ENCODE data around the gene ARHGAP23. TPM values are rescaled to one million over a fixed set of nuclear protein-coding genes. Genes with fewer than 3 reads are reported as not detected.

The ARHGAP23 gene
- 1 to 10 TPM in 1 of 5 donors, under 1 TPM in 4; 0.40 to 1.2 (median 0.61) TPM for total RNA-seq
- 0.24 TPM for total RNA-seq (2013)
- total RNA-seq: 0.14 to 0.98 (median 0.34) reads per million in 29 experiments

- CTCF ChIA-PET: interaction anchor here (0.6 to 1.2 kb wide), 4 partner anchors 13 to 80 kb away, joined by 3 to 5 read pairs (median 4); no protein-coding TSS in a partner anchor
- H3K27ac ChIP-seq (ENCODE audit: low read length): no peak within 1 kb of the TSS
- H3K4me1 Mint-ChIP-seq: peaks cover 13 to 20% (median 17%) of the 10 kb centered on the region in 3 donors
Observed at GRCh38 chr17:38428112-38428642, at the start of gene ARHGAP23. Gene ARHGAP23 (plus strand): TSS chr17:38428464. CDS start chr17:38428486, 22 bp downstream.

DNA sequence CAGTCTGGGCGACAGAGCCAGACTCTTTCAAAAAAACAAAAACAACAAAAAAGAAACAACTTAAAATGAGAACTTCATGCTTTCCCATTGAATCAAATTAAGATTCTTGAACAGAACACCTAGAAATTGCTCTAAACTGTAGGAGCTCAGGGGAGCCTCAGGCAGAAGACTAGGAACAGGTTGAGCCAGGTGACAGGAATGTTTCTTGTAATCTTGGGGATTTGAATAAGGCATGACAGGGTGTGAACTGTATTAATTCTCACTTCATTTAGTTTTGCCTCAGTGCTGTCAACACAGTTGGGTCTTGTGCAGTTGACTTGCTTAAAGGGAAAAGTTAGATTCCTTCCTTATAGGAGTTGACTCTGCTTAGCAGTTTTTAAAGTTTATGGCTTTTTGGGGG lies 48.8 kb upstream of the ARHGAP23 start:
- Histone ChIP-seq H3K9me3 (no peaks in the 10 kb centered on the region), H3K27ac (ENCODE audit: low read length) (no peak overlapping the region), H3K4me1 (ENCODE audit: control insufficient read depth in 1 of 2, extremely low read depth in 1 of 2, insufficient read depth in 2 of 2, low read length in 2 of 2) (no peaks in the 10 kb centered on the region), H3K36me3 (ENCODE audit: control insufficient read depth in 2 of 2, extremely low read depth in 1 of 2, insufficient read depth in 1 of 2, low read length in 1 of 2) (peaks cover 10 to 20% of the 10 kb centered on the region in 2 donors), H3K27me3 (replicated peaks in 1 of 2; ENCODE audit: control insufficient read depth in 2 of 2, extremely low read depth in 1 of 2, insufficient read depth in 2 of 2, low read length in 1 of 2) (no peaks in the 10 kb centered on the region), H3K4me3 (ENCODE audit: control insufficient read depth in 1 of 2, extremely low read depth in 1 of 2, low read length in 1 of 2) (no peak overlapping the region)
- ChIA-PET POLR2A (no interaction called here), CTCF (no interaction called here)
- Mint-ChIP-seq H3K4me1 (no peaks in the 10 kb centered on the region), H3K9me3 (no peaks in the 10 kb centered on the region), H3K36me3 (peaks cover 39% of the 10 kb centered on the region), H3K27ac (no peak overlapping the region), H3K4me3 (no peak overlapping the region), H3K27me3 (no peaks in the 10 kb centered on the region)
- no peak for DNase-seq
- ATAC-seq (replicated peaks in 1 of 4): no peak
- no CpG with 5 or more reads among the region's 1 CpG for WGBS (ENCODE audit: insufficient coverage)

More at GRCh38 chr17:38428112-38428642, at the start of gene ARHGAP23:
- DNase-seq: peak in 20 of 35 experiments; percentile 5 to 51 (median 22)
- POLR2A ChIA-PET: no interaction called here
- Mint-ChIP-seq H3K4me3 (peak within 1 kb of the TSS; percentile 58 to 74 (median 71)), H3K36me3 (no peaks in the 10 kb centered on the region), H3K27ac (no peak within 1 kb of the TSS), H3K9me3 (no peaks in the 10 kb centered on the region), H3K27me3 (peaks cover 4 to 29% of the 10 kb centered on the region in 2 donors)
- H3K4me1 ChIP-seq (ENCODE audit: control insufficient read depth in 1 of 2, extremely low read depth in 1 of 2, insufficient read depth in 2 of 2, low read length in 2 of 2): peaks cover 0 to 19% of the 10 kb centered on the region in 2 experiments
- no peaks in the 10 kb centered on the region for H3K9me3 ChIP-seq
- peak within 1 kb of the TSS; percentile 46 to 47 for H3K4me3 ChIP-seq (ENCODE audit: control insufficient read depth in 1 of 2, extremely low read depth in 1 of 2, low read length in 1 of 2)
- H3K27me3 ChIP-seq (replicated peaks in 1 of 2; ENCODE audit: control insufficient read depth in 2 of 2, extremely low read depth in 1 of 2, insufficient read depth in 2 of 2, low read length in 1 of 2): peaks cover 0 to 45% of the 10 kb centered on the region in 2 experiments
- 1% methylated on average over 29 of the region's 46 CpGs for WGBS (ENCODE audit: insufficient coverage)
- peak; percentile 54 to 70 (median 61) for ATAC-seq (replicated peaks in 1 of 4)
- no peaks in the 10 kb centered on the region for H3K36me3 ChIP-seq (ENCODE audit: control insufficient read depth in 2 of 2, extremely low read depth in 1 of 2, insufficient read depth in 1 of 2, low read length in 1 of 2)

DNA sequence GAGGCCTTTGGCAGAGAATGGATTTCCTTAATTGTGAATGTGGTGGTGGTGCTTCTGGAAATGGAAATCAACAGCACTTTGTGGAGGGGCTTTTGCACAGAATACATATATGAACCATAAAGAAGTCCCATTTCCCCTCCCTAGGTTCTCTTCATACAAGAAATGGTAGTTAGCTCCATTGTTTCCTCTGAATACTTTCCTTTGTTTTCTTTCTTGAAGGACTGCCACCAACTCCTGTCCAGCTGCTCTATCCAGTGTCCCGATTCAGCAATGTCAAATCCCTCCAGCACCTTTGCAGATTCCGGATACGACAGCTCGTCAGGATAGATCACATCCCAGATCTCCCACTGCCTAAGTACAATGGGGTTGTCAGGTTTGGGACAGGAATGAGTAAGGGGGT lies 33.2 kb upstream of the ARHGAP23 start:
- ChIA-PET POLR2A (interaction anchor here in 1 of 2 donors (0.6 kb wide), 1 partner anchor 13 kb away, joined by 5 read pairs; no protein-coding TSS in a partner anchor), CTCF (interaction anchor here in 1 of 2 donors (1.1 kb wide), 1 partner anchor 56 kb away, joined by 3 read pairs; no protein-coding TSS in a partner anchor)
- DNase-seq (no peak), ATAC-seq (replicated peaks in 1 of 4) (no peak)
- H3K36me3 Mint-ChIP-seq: peaks cover 42% of the 10 kb centered on the region
- no peak overlapping the region for H3K27ac Mint-ChIP-seq
- no peak overlapping the region for H3K4me3 ChIP-seq (ENCODE audit: control insufficient read depth in 1 of 2, extremely low read depth in 1 of 2, low read length in 1 of 2)
- H3K27ac ChIP-seq (ENCODE audit: low read length): no peak overlapping the region
- no peaks in the 10 kb centered on the region for H3K4me1 Mint-ChIP-seq
- no peaks in the 10 kb centered on the region for H3K9me3 Mint-ChIP-seq
- no CpG with 5 or more reads among the region's 4 CpGs for whole genome bisulfite sequencing (ENCODE audit: insufficient coverage)
- H3K9me3 ChIP-seq: no peaks in the 10 kb centered on the region
- H3K27me3 ChIP-seq (replicated peaks in 1 of 2; ENCODE audit: control insufficient read depth in 2 of 2, extremely low read depth in 1 of 2, insufficient read depth in 2 of 2, low read length in 1 of 2): no peaks in the 10 kb centered on the region
- H3K36me3 ChIP-seq (ENCODE audit: control insufficient read depth in 2 of 2, extremely low read depth in 1 of 2, insufficient read depth in 1 of 2, low read length in 1 of 2): peaks cover 11 to 43% of the 10 kb centered on the region in 2 donors
- H3K4me3 Mint-ChIP-seq: no peak overlapping the region
- no peaks in the 10 kb centered on the region for H3K4me1 ChIP-seq (ENCODE audit: control insufficient read depth in 1 of 2, extremely low read depth in 1 of 2, insufficient read depth in 2 of 2, low read length in 2 of 2)
- H3K27me3 Mint-ChIP-seq: no peaks in the 10 kb centered on the region

GRCh38 chr17:38397227-38397626 lies 31.0 kb upstream of the ARHGAP23 start:
- H3K9me3 ChIP-seq: no peaks in the 10 kb centered on the region
- H3K9me3 Mint-ChIP-seq: no peaks in the 10 kb centered on the region
- peaks cover 13 to 58% of the 10 kb centered on the region in 2 donors for H3K36me3 ChIP-seq (ENCODE audit: control insufficient read depth in 2 of 2, extremely low read depth in 1 of 2, insufficient read depth in 1 of 2, low read length in 1 of 2)
- ChIA-PET CTCF (no interaction called here), POLR2A (no interaction called here)
- H3K27ac Mint-ChIP-seq: no peak overlapping the region
- ATAC-seq (replicated peaks in 1 of 4) (no peak), DNase-seq (no peak)
- no peaks in the 10 kb centered on the region for H3K27me3 Mint-ChIP-seq
- peaks cover 53% of the 10 kb centered on the region for H3K36me3 Mint-ChIP-seq
- 88% methylated on average over 2 of the region's 2 CpGs for WGBS (ENCODE audit: insufficient coverage)
- H3K4me1 ChIP-seq (ENCODE audit: control insufficient read depth in 1 of 2, extremely low read depth in 1 of 2, insufficient read depth in 2 of 2, low read length in 2 of 2): no peaks in the 10 kb centered on the region
- H3K27ac ChIP-seq (ENCODE audit: low read length): no peak overlapping the region
- no peaks in the 10 kb centered on the region for H3K4me1 Mint-ChIP-seq
- H3K4me3 Mint-ChIP-seq: no peak overlapping the region
- H3K27me3 ChIP-seq (replicated peaks in 1 of 2; ENCODE audit: control insufficient read depth in 2 of 2, extremely low read depth in 1 of 2, insufficient read depth in 2 of 2, low read length in 1 of 2): no peaks in the 10 kb centered on the region
- no peak overlapping the region for H3K4me3 ChIP-seq (ENCODE audit: control insufficient read depth in 1 of 2, extremely low read depth in 1 of 2, low read length in 1 of 2)

DNA sequence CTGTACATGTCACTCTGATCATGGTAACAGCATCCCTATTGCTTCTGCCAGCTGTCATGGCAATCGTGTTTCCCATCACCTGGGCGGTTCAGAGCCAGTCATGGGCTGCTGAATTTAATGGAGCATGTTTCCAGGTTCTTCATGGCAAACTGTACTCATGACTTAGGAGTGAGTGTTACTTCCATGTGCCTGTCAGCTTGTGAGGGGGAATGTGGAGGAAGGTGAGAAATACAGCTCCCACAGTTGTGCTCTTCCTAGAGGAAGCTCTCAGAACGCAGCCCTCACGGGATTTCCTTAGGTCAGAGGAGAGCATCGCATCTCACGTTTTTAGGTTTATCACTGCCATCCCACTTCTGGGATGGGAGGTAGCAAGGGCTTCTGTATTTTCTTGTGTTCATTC lies 28.0 kb upstream of the ARHGAP23 start:
- Histone ChIP-seq H3K36me3 (ENCODE audit: control insufficient read depth in 2 of 2, extremely low read depth in 1 of 2, insufficient read depth in 1 of 2, low read length in 1 of 2) (peaks cover 13 to 52% of the 10 kb centered on the region in 2 donors), H3K4me3 (ENCODE audit: control insufficient read depth in 1 of 2, extremely low read depth in 1 of 2, low read length in 1 of 2) (no peak overlapping the region), H3K27me3 (replicated peaks in 1 of 2; ENCODE audit: control insufficient read depth in 2 of 2, extremely low read depth in 1 of 2, insufficient read depth in 2 of 2, low read length in 1 of 2) (no peaks in the 10 kb centered on the region), H3K4me1 (ENCODE audit: control insufficient read depth in 1 of 2, extremely low read depth in 1 of 2, insufficient read depth in 2 of 2, low read length in 2 of 2) (no peaks in the 10 kb centered on the region), H3K9me3 (no peaks in the 10 kb centered on the region), H3K27ac (ENCODE audit: low read length) (no peak overlapping the region)
- H3K36me3 Mint-ChIP-seq: peaks cover 47% of the 10 kb centered on the region
- H3K27ac Mint-ChIP-seq: no peak overlapping the region
- POLR2A ChIA-PET: no interaction called here
- ATAC-seq (replicated peaks in 1 of 4): no peak
- no peak overlapping the region for H3K4me3 Mint-ChIP-seq
- H3K9me3 Mint-ChIP-seq: no peaks in the 10 kb centered on the region
- no peaks in the 10 kb centered on the region for H3K27me3 Mint-ChIP-seq
- 100% methylated on average over 1 of the region's 6 CpGs for WGBS (ENCODE audit: insufficient coverage)
- DNase-seq: no peak
- CTCF ChIA-PET: no interaction called here
- H3K4me1 Mint-ChIP-seq: no peaks in the 10 kb centered on the region

DNA sequence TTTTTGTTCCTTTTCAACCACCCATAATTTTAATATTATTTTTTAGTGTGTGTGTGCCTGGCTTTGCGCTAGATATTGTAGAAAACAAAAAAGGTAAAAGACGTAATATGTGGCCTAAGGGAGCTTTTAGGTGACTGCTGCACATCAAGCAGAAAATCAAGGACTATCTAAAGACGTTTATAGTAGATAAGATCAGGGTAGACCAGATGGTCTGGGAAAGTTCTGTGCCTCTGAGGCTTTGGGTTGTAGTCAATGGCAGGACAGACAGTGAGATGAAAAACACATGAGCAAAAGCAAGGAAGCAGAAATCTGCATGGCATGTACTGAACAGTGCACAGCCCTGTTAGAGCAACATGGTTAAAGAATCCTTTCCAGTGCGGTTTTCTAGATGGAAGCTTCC lies 26.8 kb upstream of the ARHGAP23 start:
- H3K9me3 Mint-ChIP-seq: no peaks in the 10 kb centered on the region
- CTCF ChIA-PET: no interaction called here
- no peak overlapping the region for H3K27ac Mint-ChIP-seq
- ATAC-seq (replicated peaks in 1 of 4): no peak
- Histone ChIP-seq H3K9me3 (no peaks in the 10 kb centered on the region), H3K27me3 (replicated peaks in 1 of 2; ENCODE audit: control insufficient read depth in 2 of 2, extremely low read depth in 1 of 2, insufficient read depth in 2 of 2, low read length in 1 of 2) (no peaks in the 10 kb centered on the region), H3K4me1 (ENCODE audit: control insufficient read depth in 1 of 2, extremely low read depth in 1 of 2, insufficient read depth in 2 of 2, low read length in 2 of 2) (no peaks in the 10 kb centered on the region), H3K36me3 (ENCODE audit: control insufficient read depth in 2 of 2, extremely low read depth in 1 of 2, insufficient read depth in 1 of 2, low read length in 1 of 2) (peaks cover 13 to 40% of the 10 kb centered on the region in 2 donors), H3K27ac (ENCODE audit: low read length) (no peak overlapping the region), H3K4me3 (ENCODE audit: control insufficient read depth in 1 of 2, extremely low read depth in 1 of 2, low read length in 1 of 2) (no peak overlapping the region)
- peaks cover 38% of the 10 kb centered on the region for H3K36me3 Mint-ChIP-seq
- no peak for DNase-seq
- H3K4me3 Mint-ChIP-seq: no peak overlapping the region
- POLR2A ChIA-PET: no interaction called here
- H3K4me1 Mint-ChIP-seq: no peaks in the 10 kb centered on the region
- WGBS (ENCODE audit: insufficient coverage): 79% methylated on average over 3 of the region's 4 CpGs
- no peaks in the 10 kb centered on the region for H3K27me3 Mint-ChIP-seq

Data from T-cell (primary cell).